Ishikawa (cell line): ENCODE measurements around the gene LRFN3.

Source experiments
- CEBPB ChIP-seq: IDR thresholded peaks from 2 replicates; pipeline ENCODE4 v1.6.1; 2012
- CREB1 ChIP-seq: IDR thresholded peaks from 2 replicates; pipeline ENCODE4 v1.6.1; 2012; ENCODE audit warnings: low read depth
- EP300 ChIP-seq: IDR thresholded peaks from 2 replicates; pipeline ENCODE4 v1.6.1; 2012; ENCODE audit warnings: borderline replicate concordance
- FOXM1 ChIP-seq: IDR thresholded peaks from 2 replicates; pipeline ENCODE4 v1.6.1; 2012; ENCODE audit warnings: low read depth, borderline replicate concordance
- NFIC ChIP-seq: IDR thresholded peaks from 2 replicates; pipeline ENCODE4 v1.6.1; 2012
- RAD21 ChIP-seq: IDR thresholded peaks from 2 replicates; pipeline ENCODE4 v1.6.1; 2012; ENCODE audit warnings: low read depth
- TAF1 ChIP-seq: IDR thresholded peaks from 2 replicates; pipeline ENCODE4 v1.6.1; 2012; ENCODE audit warnings: low read depth, mild to moderate bottlenecking
- TCF12 ChIP-seq: IDR thresholded peaks from 2 replicates; pipeline ENCODE4 v1.6.1; 2012; ENCODE audit warnings: low read depth
- TEAD4 ChIP-seq: IDR thresholded peaks from 2 replicates; pipeline ENCODE4 v1.6.1; 2012
- YY1 ChIP-seq: IDR thresholded peaks from 2 replicates; pipeline ENCODE4 v1.6.1; 2012; ENCODE audit warnings: low read depth
- ZBTB7A ChIP-seq: IDR thresholded peaks from 2 replicates; pipeline ENCODE4 v1.6.1; 2012; ENCODE audit warnings: low read depth
- TF ChIP-seq, protein P1 (sequence below): IDR thresholded peaks from 2 replicates; pipeline ENCODE4 v1.6.1; 2012
- TF ChIP-seq, protein P2 (sequence below): IDR thresholded peaks from 2 replicates; pipeline ENCODE4 v1.6.1; 2012
- TF ChIP-seq, protein P3 (sequence below): IDR thresholded peaks from 2 replicates; pipeline ENCODE4 v1.6.1; 2012; ENCODE audit warnings: low read depth, mild to moderate bottlenecking

The LRFN3 gene, protein sequence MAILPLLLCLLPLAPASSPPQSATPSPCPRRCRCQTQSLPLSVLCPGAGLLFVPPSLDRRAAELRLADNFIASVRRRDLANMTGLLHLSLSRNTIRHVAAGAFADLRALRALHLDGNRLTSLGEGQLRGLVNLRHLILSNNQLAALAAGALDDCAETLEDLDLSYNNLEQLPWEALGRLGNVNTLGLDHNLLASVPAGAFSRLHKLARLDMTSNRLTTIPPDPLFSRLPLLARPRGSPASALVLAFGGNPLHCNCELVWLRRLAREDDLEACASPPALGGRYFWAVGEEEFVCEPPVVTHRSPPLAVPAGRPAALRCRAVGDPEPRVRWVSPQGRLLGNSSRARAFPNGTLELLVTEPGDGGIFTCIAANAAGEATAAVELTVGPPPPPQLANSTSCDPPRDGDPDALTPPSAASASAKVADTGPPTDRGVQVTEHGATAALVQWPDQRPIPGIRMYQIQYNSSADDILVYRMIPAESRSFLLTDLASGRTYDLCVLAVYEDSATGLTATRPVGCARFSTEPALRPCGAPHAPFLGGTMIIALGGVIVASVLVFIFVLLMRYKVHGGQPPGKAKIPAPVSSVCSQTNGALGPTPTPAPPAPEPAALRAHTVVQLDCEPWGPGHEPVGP

DNA sequence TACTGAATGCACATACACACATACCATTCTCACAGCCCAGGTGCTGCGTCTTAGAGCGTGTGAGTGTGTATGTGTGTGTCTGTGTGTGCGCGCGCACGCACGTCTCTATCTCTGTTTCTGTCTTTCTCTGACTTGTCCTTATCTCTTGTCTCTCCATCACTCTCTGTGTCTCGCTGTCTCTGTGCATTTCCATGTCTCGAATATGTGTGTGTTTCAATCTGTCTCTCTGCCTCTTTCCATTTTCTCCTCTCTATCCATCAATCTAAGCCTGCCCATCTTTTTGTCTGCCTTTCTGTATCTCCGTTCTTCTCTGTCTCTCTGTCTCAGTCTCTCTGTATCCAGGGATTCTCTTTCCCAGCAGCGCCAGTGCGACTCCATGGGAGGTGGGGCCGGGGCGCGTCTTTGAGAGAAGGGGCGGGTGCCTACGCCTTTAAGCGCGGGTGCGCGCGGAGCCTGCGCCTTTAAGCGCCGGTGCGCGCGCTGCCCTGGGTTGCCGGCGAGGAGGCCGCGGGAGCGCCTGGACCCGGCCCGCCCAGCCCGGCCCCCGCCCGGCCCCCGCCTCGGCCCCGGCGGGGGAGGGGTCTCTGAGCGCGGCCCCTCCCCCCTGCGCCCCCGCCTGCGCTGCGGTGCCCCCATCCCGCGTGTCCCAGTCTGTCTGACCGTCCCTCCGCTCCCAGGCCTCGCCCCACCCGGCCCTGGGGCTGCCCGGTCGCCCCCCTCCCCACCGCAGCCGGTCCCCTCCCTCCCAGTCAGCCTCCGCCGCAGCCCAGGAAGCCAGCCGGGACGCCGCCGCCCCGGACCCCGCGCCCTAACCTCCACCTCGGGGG lies at the start of gene LRFN3:
Gene LRFN3, plus strand, starts transcription at position 464 of the 827 bp plus-strand sequence. CDS start 3,052 bp downstream, outside the sequence.
- TF ChIP-seq, protein P1, sequence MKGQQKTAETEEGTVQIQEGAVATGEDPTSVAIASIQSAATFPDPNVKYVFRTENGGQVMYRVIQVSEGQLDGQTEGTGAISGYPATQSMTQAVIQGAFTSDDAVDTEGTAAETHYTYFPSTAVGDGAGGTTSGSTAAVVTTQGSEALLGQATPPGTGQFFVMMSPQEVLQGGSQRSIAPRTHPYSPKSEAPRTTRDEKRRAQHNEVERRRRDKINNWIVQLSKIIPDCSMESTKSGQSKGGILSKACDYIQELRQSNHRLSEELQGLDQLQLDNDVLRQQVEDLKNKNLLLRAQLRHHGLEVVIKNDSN = no peak
- TF ChIP-seq TCF12 = no peak
- TF ChIP-seq, protein P2, sequence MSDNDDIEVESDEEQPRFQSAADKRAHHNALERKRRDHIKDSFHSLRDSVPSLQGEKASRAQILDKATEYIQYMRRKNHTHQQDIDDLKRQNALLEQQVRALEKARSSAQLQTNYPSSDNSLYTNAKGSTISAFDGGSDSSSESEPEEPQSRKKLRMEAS = peak; percentile 90
- TF ChIP-seq, protein P3, sequence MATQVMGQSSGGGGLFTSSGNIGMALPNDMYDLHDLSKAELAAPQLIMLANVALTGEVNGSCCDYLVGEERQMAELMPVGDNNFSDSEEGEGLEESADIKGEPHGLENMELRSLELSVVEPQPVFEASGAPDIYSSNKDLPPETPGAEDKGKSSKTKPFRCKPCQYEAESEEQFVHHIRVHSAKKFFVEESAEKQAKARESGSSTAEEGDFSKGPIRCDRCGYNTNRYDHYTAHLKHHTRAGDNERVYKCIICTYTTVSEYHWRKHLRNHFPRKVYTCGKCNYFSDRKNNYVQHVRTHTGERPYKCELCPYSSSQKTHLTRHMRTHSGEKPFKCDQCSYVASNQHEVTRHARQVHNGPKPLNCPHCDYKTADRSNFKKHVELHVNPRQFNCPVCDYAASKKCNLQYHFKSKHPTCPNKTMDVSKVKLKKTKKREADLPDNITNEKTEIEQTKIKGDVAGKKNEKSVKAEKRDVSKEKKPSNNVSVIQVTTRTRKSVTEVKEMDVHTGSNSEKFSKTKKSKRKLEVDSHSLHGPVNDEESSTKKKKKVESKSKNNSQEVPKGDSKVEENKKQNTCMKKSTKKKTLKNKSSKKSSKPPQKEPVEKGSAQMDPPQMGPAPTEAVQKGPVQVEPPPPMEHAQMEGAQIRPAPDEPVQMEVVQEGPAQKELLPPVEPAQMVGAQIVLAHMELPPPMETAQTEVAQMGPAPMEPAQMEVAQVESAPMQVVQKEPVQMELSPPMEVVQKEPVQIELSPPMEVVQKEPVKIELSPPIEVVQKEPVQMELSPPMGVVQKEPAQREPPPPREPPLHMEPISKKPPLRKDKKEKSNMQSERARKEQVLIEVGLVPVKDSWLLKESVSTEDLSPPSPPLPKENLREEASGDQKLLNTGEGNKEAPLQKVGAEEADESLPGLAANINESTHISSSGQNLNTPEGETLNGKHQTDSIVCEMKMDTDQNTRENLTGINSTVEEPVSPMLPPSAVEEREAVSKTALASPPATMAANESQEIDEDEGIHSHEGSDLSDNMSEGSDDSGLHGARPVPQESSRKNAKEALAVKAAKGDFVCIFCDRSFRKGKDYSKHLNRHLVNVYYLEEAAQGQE = no peak

DNA sequence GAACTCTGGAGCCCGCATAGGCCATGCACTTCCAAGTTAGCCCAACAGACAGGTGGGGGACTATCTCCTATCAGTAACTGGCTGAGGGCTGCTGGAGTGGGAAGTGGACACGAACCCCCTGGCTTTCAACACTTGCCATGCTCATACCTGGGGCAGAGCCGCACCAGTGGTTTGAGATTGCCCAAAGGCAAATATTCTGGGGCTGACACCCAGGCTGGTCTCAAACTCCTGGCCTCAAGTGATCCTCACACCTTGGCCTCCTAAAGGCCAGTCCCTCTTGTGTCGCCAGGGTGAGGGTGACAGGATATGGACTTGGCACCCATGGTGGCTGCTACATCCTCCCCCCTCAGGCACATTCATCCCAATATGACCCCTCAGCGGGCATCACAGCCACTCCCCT lies 49.0 kb upstream of the LRFN3 start:
- TF ChIP-seq TEAD4 = no peak

DNA sequence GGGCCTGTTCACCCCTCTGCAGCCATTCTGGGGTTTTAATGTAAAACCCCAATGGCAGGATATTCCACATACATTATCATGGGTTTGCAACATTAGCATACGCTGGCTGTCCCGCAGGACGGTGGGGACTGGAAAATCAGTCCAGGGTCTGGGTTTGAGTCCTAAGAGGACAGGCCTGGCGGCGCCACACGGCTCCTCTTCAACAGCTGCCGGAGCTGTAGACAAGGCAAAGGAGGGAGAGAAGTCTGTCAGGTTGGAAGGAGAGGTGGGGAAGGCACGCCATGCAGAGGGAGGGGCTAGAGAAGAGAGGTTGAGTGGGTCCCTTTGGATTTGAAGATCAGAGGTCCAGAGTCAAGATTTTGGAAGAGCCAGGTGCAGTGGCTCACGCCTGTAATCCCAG lies 47.8 kb upstream of the LRFN3 start:
- TF ChIP-seq CEBPB (no peak), TAF1 (no peak), ZBTB7A (no peak), TCF12 (no peak), FOXM1 (no peak)
- TF ChIP-seq, protein P2 = no peak
- TF ChIP-seq, protein P1 = no peak

DNA sequence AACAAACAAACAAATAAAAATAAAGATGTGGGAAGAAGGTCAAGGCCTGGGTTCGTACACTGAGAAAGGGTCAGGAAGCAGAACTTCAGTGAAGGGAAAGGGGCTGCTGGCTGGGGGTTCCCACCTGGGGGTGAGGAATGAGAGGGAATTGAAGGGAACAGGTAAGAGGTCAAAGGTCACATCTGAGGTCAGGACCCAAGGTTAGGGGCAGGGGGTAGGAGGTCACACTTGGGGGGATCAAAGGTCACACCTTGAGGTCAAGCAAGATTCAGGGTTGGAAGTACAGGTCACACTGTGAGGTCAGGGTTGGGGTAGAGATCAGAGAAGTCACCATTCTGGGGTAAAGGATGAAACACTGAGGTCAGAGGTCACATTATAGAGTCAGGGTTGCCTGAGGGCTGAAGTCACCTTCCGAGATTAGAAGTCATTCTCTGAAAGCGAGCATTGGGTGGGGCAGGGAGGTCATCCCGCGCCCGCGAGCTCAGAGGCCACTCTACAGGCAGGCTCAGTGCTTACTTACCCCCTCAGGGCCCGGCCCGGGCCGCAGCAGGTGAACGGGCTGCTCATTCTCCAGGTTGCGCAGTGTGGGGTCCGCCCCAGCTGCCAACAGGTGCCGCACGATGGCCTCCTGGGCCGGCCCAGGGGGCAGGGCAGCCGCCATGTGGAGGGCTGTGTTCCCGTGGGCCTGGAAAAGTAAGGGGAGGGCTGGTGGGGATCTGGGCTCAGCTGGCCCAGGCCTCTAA lies 46.6 kb upstream of the LRFN3 start:
- TF ChIP-seq YY1 (no peak), NFIC (no peak), TCF12 (no peak), CREB1 (no peak)
- TF ChIP-seq, protein P1 = no peak
- TF ChIP-seq, protein P2 = no peak

DNA sequence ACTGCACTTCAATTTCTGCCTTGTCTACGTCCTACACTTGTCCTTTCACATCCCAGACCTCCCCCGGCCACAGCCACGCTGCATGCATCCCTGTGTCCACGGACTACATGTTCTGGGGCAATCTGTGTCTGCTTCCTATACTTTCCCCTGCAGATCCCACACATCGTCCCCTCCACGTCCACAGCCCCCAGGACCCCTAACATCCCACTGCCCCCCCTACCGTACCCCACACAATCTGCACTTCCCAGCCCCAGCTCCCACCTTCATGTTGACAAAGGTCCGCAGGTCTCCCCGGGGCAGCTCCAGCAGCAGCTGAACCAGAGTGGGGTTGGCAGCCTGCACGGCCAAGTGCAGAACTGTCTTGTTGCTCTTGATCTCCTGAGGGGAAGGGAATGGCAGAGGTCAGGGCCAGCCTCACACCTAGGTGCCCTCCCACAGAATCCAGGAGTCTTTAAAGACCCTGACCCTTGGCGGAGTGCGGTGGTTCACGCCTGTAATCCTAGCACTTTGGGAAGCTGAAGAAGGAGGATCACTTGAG lies 46.0 kb upstream of the LRFN3 start:
- TF ChIP-seq, protein P2 = no peak

DNA sequence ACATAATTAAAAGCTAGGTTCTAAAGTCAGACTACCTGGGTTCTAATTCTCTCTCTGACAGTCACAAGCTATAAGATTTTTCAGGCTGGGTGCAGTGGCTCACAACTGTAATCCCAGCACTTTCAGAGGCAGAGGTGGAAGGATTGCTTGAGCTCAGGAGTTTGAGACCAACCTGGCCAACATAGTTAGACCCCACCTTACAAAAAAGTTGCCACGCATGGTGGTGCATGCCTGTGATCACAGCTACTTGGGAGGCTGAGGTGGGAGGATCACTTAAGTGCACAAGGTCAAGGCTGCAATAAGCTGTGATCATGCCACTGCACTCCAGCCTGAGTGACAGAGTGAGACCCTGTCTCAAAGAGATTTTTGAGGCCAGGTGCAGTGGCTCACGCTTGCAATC lies 41.8 kb upstream of the LRFN3 start:
- TF ChIP-seq RAD21 = no peak
- TF ChIP-seq EP300 = no peak
- no peak for TF ChIP-seq CEBPB
- no peak for TF ChIP-seq NFIC
